Keratinocyte (primary cell): ENCODE results near the gene PHACTR2.

Source experiments
- CTCF ChIP-seq, 3 experiments: IDR thresholded peaks in 1 of 3; conservative IDR thresholded peaks in 1 of 3; optimal IDR thresholded peaks in 1 of 3; 2 replicates in 2 of 3; 3 replicates in 1 of 3; pipeline versions ENCODE3 to v1.5.1; 2011; ENCODE audit warnings: low read length in 3 of 3, mild to moderate bottlenecking in 3 of 3, moderate library complexity in 2 of 3, control low read depth in 1 of 3, inconsistent platforms in 1 of 3; ENCODE audit not compliant: insufficient read depth in 2 of 3; ENCODE audit errors: extremely low read depth in 1 of 3
- EZH2 ChIP-seq: IDR thresholded peaks from one replicate; pipeline ENCODE4 v1.6.1; 2012; ENCODE audit warnings: inconsistent platforms, mild to moderate bottlenecking, low read length, moderate library complexity

- TF ChIP-seq CTCF (optimal IDR thresholded peaks at IDR 0.05 in 1 of 3, IDR thresholded peaks at IDR 0.05 in 1 of 3, conservative IDR thresholded peaks at IDR 0.05 in 1 of 3; ENCODE audit: extremely low read depth in 1 of 3, insufficient read depth in 2 of 3, low read length in 3 of 3) (no peak), EZH2 (no peak)
Measured at GRCh38 chr6:143697076-143697800, 19.5 kb downstream of the PHACTR2 start.
